Neural cell (in vitro differentiated cells): Measurements from ENCODE around the gene RPL10A.

Experiments
- CTCF ChIP-seq: fragments of 450-650 bp; IDR thresholded peaks from 2 replicates; pipeline ENCODE4 v1.5.1; 2014; ENCODE audit warnings: antibody characterized with exemption, mild to moderate bottlenecking, moderate library complexity; ENCODE audit not compliant: poor library complexity, severe bottlenecking
- EP300 ChIP-seq: fragments of 450-650 bp; conservative IDR thresholded peaks from 2 replicates; pipeline ENCODE4 v1.6.1; 2014; ENCODE audit warnings: antibody characterized with exemption, mild to moderate bottlenecking, moderate library complexity; ENCODE audit not compliant: poor library complexity, severe bottlenecking
- EZH2 ChIP-seq: fragments of 200-600, 300-800 bp; shearing (Covaris generic), sonication (generic); IDR thresholded peaks from 2 replicates; pipeline ENCODE4 v1.6.1; 2014; ENCODE audit warnings: antibody characterized with exemption, low read length, borderline replicate concordance, mild to moderate bottlenecking; ENCODE audit not compliant: insufficient read depth, poor library complexity, severe bottlenecking
- POLR2AphosphoS5 ChIP-seq: IDR thresholded peaks from 2 replicates; pipeline ENCODE4 v1.6.1; 2012
- RAD21 ChIP-seq: fragments of 450-650 bp; conservative IDR thresholded peaks from 2 replicates; pipeline ENCODE4 v1.6.1; 2014; ENCODE audit warnings: antibody characterized with exemption, mild to moderate bottlenecking, moderate library complexity
- REST ChIP-seq: IDR thresholded peaks from 2 replicates; pipeline ENCODE4 v1.6.1; 2012; ENCODE audit warnings: borderline replicate concordance
- TAF1 ChIP-seq: IDR thresholded peaks from 2 replicates; pipeline ENCODE4 v1.6.1; 2012; ENCODE audit warnings: low read depth

- TF ChIP-seq CTCF (no peak), TAF1 (no peak), RAD21 (no peak), EP300 (no peak), REST (no peak), POLR2AphosphoS5 (no peak), EZH2 (no peak)
These were observed 24.7 kb upstream of the RPL10A start for GRCh38 chr6:35443341-35444030.
